8988T (cell line): ENCODE measurements around the gene MACROD2.
"Not testable (repeated sequence)": the region's sequence is repeated elsewhere in the genome, so short reads cannot be mapped to it uniquely, and the experiment has no call there.

Experiments
- DNase-seq: peaks from one replicate; pipeline ENCODE4 v3.0.0; 2011

Gene MACROD2

DNA sequence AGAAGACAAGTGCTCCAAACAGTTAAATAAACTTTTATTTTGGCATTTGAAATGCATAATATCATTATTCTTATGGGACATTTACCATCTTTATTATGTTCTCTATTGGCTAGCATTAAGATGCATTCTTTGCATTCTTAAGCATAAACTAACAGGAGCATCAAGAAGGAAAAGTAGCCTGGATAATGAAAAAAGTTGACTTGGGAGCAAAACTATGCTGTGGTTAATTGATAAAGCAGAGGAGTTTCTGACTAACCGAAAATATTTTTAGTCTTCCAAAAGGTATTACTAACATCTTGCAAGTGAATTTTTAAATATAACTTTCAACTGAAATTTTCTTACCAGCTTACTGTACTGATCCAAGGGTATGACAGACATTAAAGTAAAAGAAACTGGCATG, 201.8 kb downstream of the MACROD2 start:
- DNase-seq, result no peak

DNA sequence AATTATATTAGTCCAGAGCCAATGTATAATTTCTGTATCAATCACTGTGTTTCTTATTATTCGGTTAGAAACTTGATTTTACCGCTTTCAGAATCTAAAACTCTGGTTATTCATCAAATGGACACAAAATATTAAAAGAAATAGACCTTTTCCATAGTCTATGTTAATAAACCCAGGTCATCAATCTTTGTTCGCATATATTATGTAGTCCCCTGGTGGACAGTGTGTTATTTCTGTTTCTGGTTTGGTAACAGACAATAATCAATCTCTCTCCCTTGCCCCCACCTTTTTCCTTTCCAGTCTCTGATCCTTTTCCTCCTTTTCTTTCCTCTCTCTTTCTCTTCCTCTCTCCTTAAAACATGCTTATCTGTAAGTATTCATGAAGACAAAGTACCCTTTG, 203.1 kb downstream of the MACROD2 start:
- no peak for DNase-seq

DNA sequence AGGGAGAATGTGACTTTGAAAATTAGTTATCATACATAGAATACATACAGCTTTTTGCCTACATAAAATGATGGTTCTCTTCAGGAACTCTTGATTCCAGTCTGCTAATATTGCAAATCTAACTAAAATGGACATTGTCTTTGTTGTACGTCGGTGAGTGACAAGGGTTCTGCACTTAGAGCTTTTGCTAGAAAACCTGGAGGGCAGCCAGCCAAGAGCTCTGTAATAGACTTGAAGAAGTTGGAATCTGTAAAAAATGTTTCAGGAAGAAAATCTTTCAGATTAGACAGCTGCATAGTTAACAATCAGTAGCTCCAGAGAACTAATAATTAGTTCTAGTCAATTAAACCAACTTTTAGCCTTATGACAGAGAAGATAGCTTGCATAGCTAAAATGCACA, 203.8 kb downstream of the MACROD2 start:
- no peak for DNase-seq

DNA sequence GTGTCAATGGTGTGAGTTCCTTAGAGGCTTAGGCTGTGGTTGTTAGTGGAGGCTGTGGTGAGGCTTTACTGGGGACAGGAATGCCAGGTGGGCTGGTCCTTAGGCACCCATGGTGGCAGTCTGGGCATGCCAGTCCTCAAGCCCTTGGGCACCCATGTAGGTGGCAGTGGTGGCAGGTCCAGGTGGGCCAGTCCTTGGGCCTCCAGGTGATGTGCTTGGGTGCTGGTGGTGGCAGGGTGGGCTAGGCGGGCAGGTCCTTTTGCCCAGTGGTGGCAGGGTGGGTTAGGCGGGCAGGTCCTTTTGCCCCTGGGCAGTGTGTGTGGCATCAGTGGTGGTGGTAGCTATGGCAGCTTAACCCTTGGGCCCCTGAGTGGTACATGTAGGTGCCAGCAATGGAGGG, 208.3 kb downstream of the MACROD2 start:
- no peak for DNase-seq

- no peak for DNase-seq
Observed at GRCh38 chr20:14207591-14207990, 212.3 kb downstream of the MACROD2 start.

DNA sequence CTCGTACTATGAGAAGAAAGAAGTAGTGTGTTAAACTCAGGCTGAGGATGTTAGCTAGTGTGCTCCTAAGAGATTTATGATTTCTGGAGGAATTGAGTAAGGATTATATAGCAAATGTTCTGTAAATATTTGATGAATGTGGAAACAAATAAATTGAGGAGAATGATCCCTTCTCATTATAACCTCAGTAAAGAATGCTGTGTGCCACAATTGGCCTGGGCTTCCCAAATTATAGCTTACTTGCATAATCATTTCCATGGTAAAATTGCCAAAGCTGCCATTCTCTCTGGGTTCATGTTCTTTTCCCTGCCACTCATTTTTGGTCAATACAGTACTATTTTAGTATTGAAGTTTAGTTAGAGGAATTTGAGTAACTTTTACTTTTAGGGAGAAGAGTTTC, 213.6 kb downstream of the MACROD2 start:
- no peak for DNase-seq

GRCh38 chr20:14210146-14210545, 214.8 kb downstream of the MACROD2 start:
- DNase-seq, result no peak

- no peak for DNase-seq
Observed at GRCh38 chr20:14214046-14214445, 218.7 kb downstream of the MACROD2 start.

GRCh38 chr20:14215880-14216279, 220.6 kb downstream of the MACROD2 start:
- not testable (repeated sequence) for DNase-seq

- no peak for DNase-seq
Observed at GRCh38 chr20:14219801-14220461, 224.6 kb downstream of the MACROD2 start.

GRCh38 chr20:14220986-14221385, 225.7 kb downstream of the MACROD2 start:
- DNase-seq, result no peak

- no peak for DNase-seq
Observed at GRCh38 chr20:14223806-14224205, 228.5 kb downstream of the MACROD2 start.

- not testable (repeated sequence) for DNase-seq
Observed at GRCh38 chr20:14226051-14227049, 231.0 kb downstream of the MACROD2 start.

- DNase-seq, result no peak
Observed at GRCh38 chr20:14232650-14233049, 237.3 kb downstream of the MACROD2 start.

- DNase-seq, result no peak
Observed at GRCh38 chr20:14234666-14235295, 239.5 kb downstream of the MACROD2 start.

DNA sequence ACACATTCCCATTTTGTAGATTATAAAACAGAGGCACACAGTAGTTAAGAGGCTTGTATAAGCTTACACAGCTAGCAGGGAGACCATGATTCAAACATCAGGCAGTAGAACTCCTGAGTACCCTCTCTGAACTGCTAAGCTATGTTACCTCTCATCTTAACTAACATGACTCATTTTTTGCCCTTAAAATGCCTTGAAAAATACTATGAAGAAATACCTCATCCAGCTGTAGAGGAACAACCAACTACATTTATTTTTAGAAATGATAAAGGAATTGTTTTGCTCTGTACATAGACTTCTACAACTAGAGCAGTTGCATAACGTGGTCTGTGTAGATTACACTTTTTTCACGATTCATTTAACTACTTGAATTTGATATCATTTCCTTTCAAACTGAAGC, 240.0 kb downstream of the MACROD2 start:
- no peak for DNase-seq

GRCh38 chr20:14245368-14245970, 250.2 kb downstream of the MACROD2 start:
- no peak for DNase-seq

- no peak for DNase-seq
Observed at GRCh38 chr20:14259689-14260088, 264.4 kb downstream of the MACROD2 start.

DNA sequence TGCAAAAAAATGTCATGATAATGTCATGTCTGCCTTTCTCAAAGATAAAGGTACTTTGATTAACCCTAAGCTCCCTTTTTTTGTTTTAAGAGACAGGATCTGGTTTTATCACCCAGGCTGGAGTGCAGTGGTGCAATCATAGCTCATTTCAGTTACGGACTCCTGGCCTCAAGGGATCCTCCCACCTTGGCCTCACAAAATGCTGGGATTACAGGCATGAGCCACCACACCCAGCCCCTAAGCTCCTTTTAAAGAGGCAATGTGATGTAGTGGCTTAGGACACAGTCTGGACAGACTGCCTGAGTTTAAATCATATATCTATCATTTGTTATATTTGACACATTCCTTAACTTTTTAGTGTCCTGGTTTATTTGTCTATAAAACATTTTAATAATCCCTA, 265.1 kb downstream of the MACROD2 start:
- DNase-seq, result no peak

- DNase-seq, result no peak
Observed at GRCh38 chr20:14264869-14265268, 269.6 kb downstream of the MACROD2 start.

DNA sequence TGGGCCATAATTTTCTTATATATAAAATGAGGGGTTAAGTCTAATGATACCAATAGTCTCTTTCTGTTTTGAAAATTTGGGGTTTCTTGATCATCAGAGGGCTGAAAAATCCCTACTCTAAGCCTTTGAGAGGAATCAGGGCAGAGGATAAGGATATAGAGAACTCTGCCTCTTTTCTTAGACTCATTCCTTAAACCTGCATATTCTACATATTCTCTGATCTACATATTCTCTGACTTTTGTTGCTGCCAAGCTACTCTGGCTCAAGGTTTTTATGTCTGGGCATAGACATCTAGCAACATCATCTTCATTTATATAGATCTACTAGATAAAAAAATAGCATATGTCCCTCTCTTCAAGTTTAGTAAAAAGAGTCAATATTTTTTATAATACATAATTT, 270.9 kb downstream of the MACROD2 start:
- no peak for DNase-seq

DNA sequence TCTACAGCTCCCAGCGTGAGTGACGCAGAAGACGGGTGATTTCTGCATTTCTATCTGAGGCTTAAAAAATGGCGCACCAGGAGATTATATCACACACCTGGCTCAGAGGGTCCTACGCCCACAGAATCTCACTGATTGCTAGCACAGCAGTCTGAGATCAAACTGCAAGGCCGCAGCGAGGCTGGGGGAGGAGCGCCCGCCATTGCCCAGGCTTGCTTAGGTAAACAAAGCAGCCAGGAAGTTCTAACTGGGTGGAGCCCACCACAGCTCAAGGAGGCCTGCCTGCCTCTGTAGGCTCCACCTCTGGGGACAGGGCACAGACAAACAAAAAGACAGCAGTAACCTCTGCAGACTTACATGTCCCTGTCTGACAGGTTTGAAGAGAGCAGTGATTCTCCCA, 275.4 kb downstream of the MACROD2 start:
- not testable (repeated sequence) for DNase-seq

DNA sequence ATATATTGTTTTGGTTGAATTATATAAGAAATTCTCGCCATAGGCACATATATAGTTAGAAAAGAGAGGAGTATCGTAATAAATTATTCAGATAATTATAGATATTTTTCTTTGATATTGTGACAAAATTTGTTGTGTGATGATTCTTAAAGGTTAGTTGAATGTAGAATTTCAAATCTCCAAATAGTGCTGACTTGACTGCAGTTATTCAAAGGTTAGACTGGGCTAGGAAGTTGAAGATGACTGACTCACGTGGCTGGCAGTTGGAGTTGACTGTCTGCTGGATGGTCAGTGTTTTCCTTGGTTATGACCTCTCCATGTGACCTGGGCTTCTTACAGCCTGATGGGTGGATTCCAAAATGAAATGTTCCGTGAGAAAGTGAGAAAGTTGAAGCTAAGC, 286.8 kb downstream of the MACROD2 start:
- DNase-seq, result no peak
